GM23248 (cell line): ENCODE data around the gene CLCN6. TPM values are rescaled to one million over a fixed set of nuclear protein-coding genes. Genes with fewer than 3 reads are reported as not detected.

Source experiments
- DNase-seq: peaks from one replicate; pipeline ENCODE4 v3.0.0-alpha.2; 2015
- H2AFZ ChIP-seq: fragments of 200-600 bp; sonication (generic); 2 replicates; pipeline ENCODE4 v1.6.1; 2016; ENCODE audit warnings: antibody characterized with exemption
- H3F3A ChIP-seq: fragments of 200-600 bp; sonication (generic); 2 replicates; pipeline ENCODE4 v1.6.1; 2016; ENCODE audit warnings: mild to moderate bottlenecking, antibody characterized with exemption, mixed run types; ENCODE audit not compliant: insufficient read depth
- H3K27ac ChIP-seq: fragments of 200-600 bp; sonication (generic); 2 replicates; pipeline ENCODE4 v1.5.1; 2016; ENCODE audit warnings: mild to moderate bottlenecking
- H3K27me3 ChIP-seq: fragments of 200-600 bp; sonication (generic); replicated peaks from 2 replicates; pipeline ENCODE4 v1.6.1; 2016; ENCODE audit warnings: mild to moderate bottlenecking; ENCODE audit not compliant: insufficient read depth
- H3K36me3 ChIP-seq: fragments of 200-600 bp; sonication (generic); 2 replicates; pipeline ENCODE4 v1.6.1; 2016; ENCODE audit warnings: low read depth, mild to moderate bottlenecking
- H3K4me1 ChIP-seq: fragments of 200-600 bp; sonication (generic); 2 replicates; pipeline ENCODE4 v1.6.1; 2016; ENCODE audit warnings: mild to moderate bottlenecking; ENCODE audit not compliant: insufficient read depth
- H3K4me2 ChIP-seq: fragments of 200-600 bp; sonication (generic); one replicate; pipeline ENCODE4 v1.6.1; 2016; ENCODE audit warnings: mild to moderate bottlenecking; ENCODE audit not compliant: unreplicated experiment
- H3K4me3 ChIP-seq: fragments of 200-600 bp; sonication (generic); 2 replicates; pipeline ENCODE4 v1.5.1; 2016; ENCODE audit warnings: mild to moderate bottlenecking
- H3K79me2 ChIP-seq: fragments of 200-600 bp; sonication (generic); 2 replicates; pipeline ENCODE4 v1.6.1; 2016; ENCODE audit warnings: mild to moderate bottlenecking; ENCODE audit not compliant: insufficient read depth
- H3K9ac ChIP-seq: fragments of 200-600 bp; sonication (generic); 2 replicates; pipeline ENCODE4 v1.6.1; 2016; ENCODE audit warnings: mild to moderate bottlenecking
- H3K9me2 ChIP-seq: fragments of 200-600 bp; sonication (generic); 2 replicates; pipeline ENCODE4 v1.6.1; 2016; ENCODE audit warnings: mixed run types, mild to moderate bottlenecking, moderate library complexity; ENCODE audit not compliant: insufficient read depth
- H3K9me3 ChIP-seq: fragments of 200-600 bp; sonication (generic); one replicate; pipeline ENCODE4 v1.6.1; 2017; ENCODE audit warnings: low read depth
- H4K20me1 ChIP-seq: fragments of 200-600 bp; sonication (generic); 2 replicates; pipeline ENCODE4 v1.6.0; 2016; ENCODE audit not compliant: insufficient read depth
- EZH2 ChIP-seq: fragments of 200-600 bp; sonication (generic); IDR thresholded peaks from 2 replicates; pipeline ENCODE4 v1.6.1; 2018; ENCODE audit warnings: antibody characterized with exemption, mild to moderate bottlenecking; ENCODE audit not compliant: insufficient read depth, poor library complexity, severe bottlenecking
- EZH2phosphoT487 ChIP-seq: fragments of 200-600 bp; sonication (generic); IDR thresholded peaks from 2 replicates; pipeline ENCODE4 v1.6.1; 2018; ENCODE audit warnings: antibody characterized with exemption, moderate library complexity, mild to moderate bottlenecking, low read depth; ENCODE audit not compliant: insufficient read depth
- WGBS, 2 experiments: methylation state at CpG; one replicate each; pipeline ENCODE4 v1.1.6; 2015 to 2017; ENCODE audit warnings: low lambda C conversion rate in 2 of 2, low coverage in 1 of 2; ENCODE audit errors: missing lambda C conversion rate in 2 of 2; 5-methylcytosine and 5-hydroxymethylcytosine counted together
- in situ Hi-C: fragments of 300-500 bp; cut with MboI; formaldehyde crosslinking; loops from 2 replicates; pipeline ENCODE4 v1.15.0; 2020
- polyA plus RNA-seq: library from polyadenylated mRNA; unstranded; fragments of >200 nt; fragmentation: Nextera tagmentation; extraction: Ambion mirVana; gene quantifications from 2 replicates; pipeline ENCODE4 v1.2.1, GENCODE V29; 2016
- total RNA-seq: library from RNA; depleted of rRNA; stranded (reverse); fragments of >200 nt; shearing (Covaris generic); gene quantifications from 2 replicates; pipeline ENCODE4 v1.2.3, GENCODE V29; 2014

The CLCN6 gene
- total and polyA plus RNA-seq, 2 experiments from 2014 or later, result 4.9 to 5.4 TPM

GRCh38 chr1:11790880-11791715, 14.9 kb upstream of the CLCN6 start:
- no peak for TF ChIP-seq EZH2phosphoT487
- no peak for TF ChIP-seq EZH2
- DNase-seq, result peak; percentile 94
- in situ Hi-C loops, result no loop called here
- Histone ChIP-seq H3K9me2 (no peaks in the 10 kb centered on the region), H3K4me2 (peak overlapping the region; percentile 66), H3K4me1 (peaks cover 28% of the 10 kb centered on the region), H4K20me1 (no peaks in the 10 kb centered on the region), H3K27ac (peak overlapping the region; percentile 71), H3K9ac (peak overlapping the region; percentile 69), H3K27me3 (no peaks in the 10 kb centered on the region), H3K79me2 (no peaks in the 10 kb centered on the region), H2AFZ (peak overlapping the region; percentile 62), H3K9me3 (no peaks in the 10 kb centered on the region), H3K4me3 (peak overlapping the region; percentile 31; the same call in 1 of the 2 replicates), H3F3A (no peaks in the 10 kb centered on the region), H3K36me3 (peaks cover 5% of the 10 kb centered on the region; the same call in 1 of the 2 replicates)
- 35 to 38% methylated on average over 19 of the region's 19 CpGs for WGBS, 2 experiments

GRCh38 chr1:11792106-11792505, 13.9 kb upstream of the CLCN6 start:
- WGBS, 2 experiments, result 84 to 89% methylated on average over 11 of the region's 11 CpGs
- Histone ChIP-seq H4K20me1 (no peaks in the 10 kb centered on the region), H3K27ac (no peak overlapping the region), H3K4me3 (no peak overlapping the region), H3F3A (no peaks in the 10 kb centered on the region), H3K9me2 (no peaks in the 10 kb centered on the region), H3K9me3 (no peaks in the 10 kb centered on the region), H3K4me1 (peaks cover 24% of the 10 kb centered on the region), H3K27me3 (no peaks in the 10 kb centered on the region), H3K79me2 (no peaks in the 10 kb centered on the region), H3K36me3 (peaks cover 5% of the 10 kb centered on the region; the same call in 1 of the 2 replicates), H2AFZ (no peak overlapping the region), H3K9ac (no peak overlapping the region), H3K4me2 (no peak overlapping the region)
- in situ Hi-C loops, result no loop called here
- TF ChIP-seq EZH2phosphoT487 (no peak), EZH2 (no peak)
- no peak for DNase-seq

- no peak overlapping the region for H3K9ac ChIP-seq
- no peak for DNase-seq
- peaks cover 16% of the 10 kb centered on the region for H3K4me1 ChIP-seq
- TF ChIP-seq EZH2 (no peak), EZH2phosphoT487 (no peak)
- 92 to 94% methylated on average over 15 of the region's 15 CpGs for WGBS, 2 experiments
- no peak overlapping the region for H2AFZ ChIP-seq
- H3K4me3 ChIP-seq, result no peak overlapping the region
- H3F3A ChIP-seq, result no peaks in the 10 kb centered on the region
- no peaks in the 10 kb centered on the region for H3K9me3 ChIP-seq
- H3K9me2 ChIP-seq, result no peaks in the 10 kb centered on the region
- no peaks in the 10 kb centered on the region for H3K79me2 ChIP-seq
- no peak overlapping the region for H3K4me2 ChIP-seq
- H4K20me1 ChIP-seq, result no peaks in the 10 kb centered on the region
- H3K27me3 ChIP-seq, result no peaks in the 10 kb centered on the region
- H3K27ac ChIP-seq, result no peak overlapping the region
- in situ Hi-C loops, result no loop called here
- H3K36me3 ChIP-seq, result peaks cover 5% of the 10 kb centered on the region; the same call in 1 of the 2 replicates
Measured at GRCh38 chr1:11793819-11794218, 12.2 kb upstream of the CLCN6 start.

- peaks cover 16% of the 10 kb centered on the region for H3K4me1 ChIP-seq
- in situ Hi-C loops, result no loop called here
- DNase-seq, result no peak
Measured at GRCh38 chr1:11794446-11795237, 11.3 kb upstream of the CLCN6 start.

More at GRCh38 chr1:11794446-11795237, 11.3 kb upstream of the CLCN6 start:
- Histone ChIP-seq H3K36me3 (peaks cover 5% of the 10 kb centered on the region; the same call in 1 of the 2 replicates), H3K27ac (no peak overlapping the region), H3K4me2 (no peak overlapping the region), H3K27me3 (no peaks in the 10 kb centered on the region), H4K20me1 (no peaks in the 10 kb centered on the region), H2AFZ (no peak overlapping the region), H3K79me2 (no peaks in the 10 kb centered on the region), H3K9me2 (no peaks in the 10 kb centered on the region), H3K9me3 (no peaks in the 10 kb centered on the region), H3K4me3 (no peak overlapping the region), H3K9ac (no peak overlapping the region), H3F3A (no peaks in the 10 kb centered on the region)
- no peak for TF ChIP-seq EZH2phosphoT487
- TF ChIP-seq EZH2, result no peak
- 91 to 95% methylated on average over 19 of the region's 19 CpGs for WGBS, 2 experiments
